Activated CD4-positive, alpha-beta T cell treated with anti-CD3 and anti-CD28 coated beads, Interleukin-2, amount 10 ng/mL, durations not matched to agents 7 days and 5 days (primary cell): ENCODE results near the gene TCTN1. TPM values are rescaled to one million over a fixed set of nuclear protein-coding genes. Genes with fewer than 3 reads are reported as not detected.

Experiments used
- CTCF ChIA-PET: fragments of 350-600 bp; sonication (Branson Sonifier 250); formaldehyde crosslinking; loops from one replicate; lab custom pipeline; 2021; ENCODE audit warnings: antibody characterized with exemption; lab: Charles Lee
- POLR2A ChIA-PET: fragments of 350-600 bp; sonication (Branson Sonifier 250); formaldehyde crosslinking; loops from one replicate; lab custom pipeline; 2021; ENCODE audit warnings: antibody characterized with exemption; lab: Charles Lee
- DNase-seq: peaks from one replicate; pipeline ENCODE4 v3.0.0-alpha.2; 2020
- H3K27ac Mint-ChIP-seq: one replicate; pipeline ENCODE4 v1.8.0; 2021; ENCODE audit warnings: mild to moderate bottlenecking, moderate library complexity, mixed read lengths
- H3K27me3 Mint-ChIP-seq: one replicate; pipeline ENCODE4 v1.8.0; 2021; ENCODE audit warnings: mixed read lengths
- H3K36me3 Mint-ChIP-seq: one replicate; pipeline ENCODE4 v1.8.0; 2021; ENCODE audit warnings: low read depth, mixed read lengths
- H3K4me1 Mint-ChIP-seq: one replicate; pipeline ENCODE4 v1.8.0; 2021; ENCODE audit warnings: mixed read lengths
- H3K4me3 Mint-ChIP-seq: one replicate; pipeline ENCODE4 v1.8.0; 2021; ENCODE audit warnings: mild to moderate bottlenecking, moderate library complexity, mixed read lengths
- H3K9me3 Mint-ChIP-seq: one replicate; pipeline ENCODE4 v1.8.0; 2021; ENCODE audit warnings: mixed read lengths
- total RNA-seq, 2 experiments: library from RNA; stranded (reverse); gene quantifications; one replicate each; pipeline ENCODE4 v1.2.3, GENCODE V29; 2021

TCTN1 gene
- total RNA-seq, 2 experiments from 2014 or later: 4.3 to 5.2 TPM

DNA sequence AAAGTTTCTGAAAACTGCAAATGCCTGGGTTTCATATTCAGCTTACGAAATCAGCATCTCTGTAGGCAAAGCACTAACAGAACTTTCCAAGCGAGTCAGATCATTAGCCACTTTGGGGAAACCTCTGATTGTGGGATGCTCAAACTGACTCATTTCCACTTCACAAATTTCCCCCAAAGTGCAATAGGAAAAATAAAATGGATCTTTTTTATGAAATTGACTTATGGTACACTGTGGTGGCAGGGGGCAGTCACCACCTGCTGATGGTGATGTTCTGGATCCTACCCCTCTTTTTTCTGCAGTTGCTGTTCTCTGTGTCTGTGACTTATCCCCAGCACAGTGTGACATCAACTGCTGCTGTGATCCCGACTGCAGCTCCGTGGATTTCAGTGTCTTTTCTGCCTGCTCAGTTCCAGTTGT lies 5.6 kb downstream of the TCTN1 start:
- Mint-ChIP-seq H3K4me3 (no peak overlapping the region), H3K27ac (no peak overlapping the region)

DNA sequence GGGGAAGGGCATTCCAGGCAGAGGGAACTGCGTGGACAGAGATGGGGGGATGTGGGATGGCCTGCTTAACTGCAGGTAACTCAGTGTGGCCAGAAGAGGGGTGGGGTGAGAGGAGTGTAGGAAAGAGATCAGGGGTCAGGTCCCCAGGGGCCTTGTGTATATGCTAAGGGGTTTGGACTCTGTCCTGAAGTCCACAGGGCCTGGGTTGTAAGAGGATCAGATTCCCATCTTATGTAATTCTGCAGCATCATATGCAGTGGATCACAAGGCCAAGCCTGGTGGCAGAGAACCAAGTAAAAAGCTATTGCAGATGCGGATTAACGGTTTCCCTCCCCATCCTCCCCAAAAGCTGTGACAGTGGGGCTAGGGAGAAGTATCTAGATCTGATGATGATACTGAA lies 8.7 kb downstream of the TCTN1 start:
- DNase-seq: no peak
- Mint-ChIP-seq H3K4me1 (peaks cover 13% of the 10 kb centered on the region), H3K27ac (no peak overlapping the region), H3K36me3 (no peaks in the 10 kb centered on the region), H3K4me3 (no peak overlapping the region), H3K27me3 (no peaks in the 10 kb centered on the region), H3K9me3 (no peaks in the 10 kb centered on the region)
- CTCF ChIA-PET: no interaction called here
- POLR2A ChIA-PET: no interaction called here

More for the DNA sequence above, 5.6 kb downstream of the TCTN1 start:
- Mint-ChIP-seq H3K9me3 (no peaks in the 10 kb centered on the region), H3K27me3 (no peaks in the 10 kb centered on the region), H3K4me1 (peaks cover 8% of the 10 kb centered on the region), H3K36me3 (no peaks in the 10 kb centered on the region)
- DNase-seq: peak; percentile 14
- ChIA-PET POLR2A (no interaction called here), CTCF (interaction anchor here (0.7 kb wide), 1 partner anchor 14 kb away, joined by 3 read pairs; no protein-coding TSS in a partner anchor)

DNA sequence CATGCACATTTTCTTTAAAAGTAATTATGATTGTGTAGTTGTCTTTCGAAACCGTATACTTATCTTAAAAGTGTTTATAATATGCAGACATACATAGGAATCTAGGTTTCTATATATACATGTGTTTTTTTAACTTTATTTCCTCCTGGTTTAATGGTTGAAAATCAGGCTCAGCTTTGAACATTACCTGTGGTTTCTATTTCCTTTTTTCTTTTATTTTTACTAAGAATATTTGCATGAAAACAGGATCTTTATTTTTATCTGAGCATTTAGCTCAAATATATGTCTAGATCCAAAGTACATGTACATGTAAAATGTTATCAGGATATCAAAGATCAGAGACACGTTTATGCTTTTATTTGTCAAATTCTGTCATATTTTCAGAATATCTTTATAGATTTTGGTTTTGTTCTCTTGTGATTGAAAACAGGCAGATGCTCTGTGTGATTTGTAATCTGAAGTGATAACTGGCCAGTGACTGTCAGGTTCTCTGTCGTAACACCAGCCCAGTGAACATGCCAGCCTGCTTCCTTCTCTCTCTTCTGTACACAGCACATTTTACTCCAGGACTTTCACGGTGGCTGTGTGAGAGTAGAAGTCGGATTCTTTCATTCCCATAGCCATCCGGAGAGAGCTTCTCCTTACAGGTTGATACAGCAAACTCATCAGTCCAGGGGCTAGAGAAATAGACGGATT lies 13.7 kb downstream of the TCTN1 start:
- H3K4me3 Mint-ChIP-seq: no peak overlapping the region
- peak overlapping the region; percentile 52 for H3K27ac Mint-ChIP-seq
- H3K36me3 Mint-ChIP-seq: no peaks in the 10 kb centered on the region
- CTCF ChIA-PET: no interaction called here
- no peak for DNase-seq
- no peaks in the 10 kb centered on the region for H3K27me3 Mint-ChIP-seq
- POLR2A ChIA-PET: no interaction called here
- H3K4me1 Mint-ChIP-seq: peaks cover 10% of the 10 kb centered on the region
- H3K9me3 Mint-ChIP-seq: no peaks in the 10 kb centered on the region

- Mint-ChIP-seq H3K4me3 (no peak overlapping the region), H3K4me1 (peaks cover 21% of the 10 kb centered on the region), H3K36me3 (no peaks in the 10 kb centered on the region), H3K9me3 (no peaks in the 10 kb centered on the region), H3K27ac (no peak overlapping the region), H3K27me3 (no peaks in the 10 kb centered on the region)
- POLR2A ChIA-PET: no interaction called here
- CTCF ChIA-PET: interaction anchor here (1.2 kb wide), 3 partner anchors 9 to 112 kb away, joined by 3 to 4 read pairs (median 3); partner anchors contain the start of gene TCTN1
- no peak for DNase-seq
Measured at GRCh38 chr12:110635055-110635454, 21.1 kb downstream of the TCTN1 start.

GRCh38 chr12:110636516-110636915 lies 22.6 kb downstream of the TCTN1 start:
- ChIA-PET POLR2A (no interaction called here), CTCF (no interaction called here)
- no peaks in the 10 kb centered on the region for H3K36me3 Mint-ChIP-seq
- DNase-seq: no peak
- H3K27me3 Mint-ChIP-seq: no peaks in the 10 kb centered on the region
- peaks cover 21% of the 10 kb centered on the region for H3K4me1 Mint-ChIP-seq
- no peak overlapping the region for H3K27ac Mint-ChIP-seq
- no peaks in the 10 kb centered on the region for H3K9me3 Mint-ChIP-seq
- no peak overlapping the region for H3K4me3 Mint-ChIP-seq

- Mint-ChIP-seq H3K27me3 (no peaks in the 10 kb centered on the region), H3K4me3 (no peak overlapping the region), H3K4me1 (peaks cover 21% of the 10 kb centered on the region), H3K9me3 (no peaks in the 10 kb centered on the region), H3K27ac (no peak overlapping the region), H3K36me3 (no peaks in the 10 kb centered on the region)
- POLR2A ChIA-PET: no interaction called here
- CTCF ChIA-PET: interaction anchor here (0.6 to 1.9 kb wide), 5 partner anchors 18 to 1580 kb away, joined by 3 to 7 read pairs (median 3); partner anchors contain the start of gene ARPC3
- no peak for DNase-seq
Measured at GRCh38 chr12:110637869-110638441, 24.0 kb downstream of the TCTN1 start.

GRCh38 chr12:110638796-110639195 lies 24.9 kb downstream of the TCTN1 start:
- CTCF ChIA-PET: interaction anchor here (0.8 to 1.9 kb wide), 4 partner anchors 17 to 559 kb away, joined by 3 to 7 read pairs (median 4); partner anchors contain the start of gene ARPC3
- no peak for DNase-seq
- Mint-ChIP-seq H3K4me1 (peaks cover 18% of the 10 kb centered on the region), H3K36me3 (no peaks in the 10 kb centered on the region), H3K9me3 (no peaks in the 10 kb centered on the region), H3K4me3 (no peak overlapping the region), H3K27ac (no peak overlapping the region), H3K27me3 (no peaks in the 10 kb centered on the region)
- POLR2A ChIA-PET: no interaction called here

- no peaks in the 10 kb centered on the region for H3K9me3 Mint-ChIP-seq
- H3K27ac Mint-ChIP-seq: no peak overlapping the region
- POLR2A ChIA-PET: no interaction called here
- H3K4me1 Mint-ChIP-seq: peaks cover 17% of the 10 kb centered on the region
- no peaks in the 10 kb centered on the region for H3K36me3 Mint-ChIP-seq
- no peaks in the 10 kb centered on the region for H3K27me3 Mint-ChIP-seq
- H3K4me3 Mint-ChIP-seq: no peak overlapping the region
- CTCF ChIA-PET: interaction anchor here (0.6 to 1.9 kb wide), 3 partner anchors 16 to 560 kb away, joined by 4 to 7 read pairs (median 4); no protein-coding TSS in a partner anchor
- no peak for DNase-seq
Measured at GRCh38 chr12:110639336-110640141, 25.6 kb downstream of the TCTN1 start.

- POLR2A ChIA-PET: no interaction called here
Measured at GRCh38 chr12:110640275-110641025, 26.5 kb downstream of the TCTN1 start.

GRCh38 chr12:110641521-110641920 lies 27.6 kb downstream of the TCTN1 start:
- Mint-ChIP-seq H3K4me1 (peaks cover 12% of the 10 kb centered on the region), H3K36me3 (peaks cover 2% of the 10 kb centered on the region), H3K9me3 (no peaks in the 10 kb centered on the region), H3K27ac (no peak overlapping the region), H3K27me3 (no peaks in the 10 kb centered on the region), H3K4me3 (no peak overlapping the region)
- ChIA-PET CTCF (interaction anchor here (0.5 to 1.4 kb wide), 2 partner anchors 24 to 172 kb away, joined by 3 to 7 read pairs; partner anchors contain the start of gene FAM216A), POLR2A (no interaction called here)
- no peak for DNase-seq

More at GRCh38 chr12:110640275-110641025, 26.5 kb downstream of the TCTN1 start:
- no peaks in the 10 kb centered on the region for H3K9me3 Mint-ChIP-seq
- H3K4me1 Mint-ChIP-seq: peaks cover 14% of the 10 kb centered on the region
- CTCF ChIA-PET: interaction anchor here (0.5 to 0.9 kb wide), 3 partner anchors 99 to 210 kb away, joined by 3 to 5 read pairs (median 4); no protein-coding TSS in a partner anchor
- no peak overlapping the region for H3K4me3 Mint-ChIP-seq
- DNase-seq: no peak
- no peak overlapping the region for H3K27ac Mint-ChIP-seq
- H3K36me3 Mint-ChIP-seq: no peaks in the 10 kb centered on the region
- H3K27me3 Mint-ChIP-seq: no peaks in the 10 kb centered on the region

DNA sequence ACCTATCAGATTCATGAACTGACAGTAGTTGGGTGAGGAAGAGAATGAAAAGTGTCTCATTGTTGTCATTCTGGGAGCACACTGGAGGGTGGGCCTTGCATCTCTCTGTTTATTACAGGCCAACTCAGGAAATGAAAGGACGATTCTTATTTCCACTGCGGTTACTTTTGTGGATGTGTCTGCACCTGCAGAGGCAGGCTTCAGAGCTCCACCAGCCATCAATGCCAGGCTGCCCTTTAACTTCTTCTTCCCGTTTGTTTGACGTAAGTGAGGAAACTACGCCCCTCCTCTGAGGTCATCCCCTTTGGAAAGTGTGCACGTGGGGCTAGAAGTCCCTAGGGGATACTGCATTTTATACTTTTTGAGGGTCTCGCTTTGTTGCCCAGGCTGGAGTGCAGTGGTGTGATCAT lies 33.7 kb downstream of the TCTN1 start:
- POLR2A ChIA-PET: no interaction called here
- CTCF ChIA-PET: interaction anchor here (0.9 kb wide), 1 partner anchor 109 kb away, joined by 3 read pairs; no protein-coding TSS in a partner anchor
- Mint-ChIP-seq H3K27me3 (no peaks in the 10 kb centered on the region), H3K36me3 (peaks cover 33% of the 10 kb centered on the region), H3K4me1 (peaks cover 28% of the 10 kb centered on the region), H3K4me3 (no peak overlapping the region), H3K27ac (peak overlapping the region; percentile 42), H3K9me3 (no peaks in the 10 kb centered on the region)
- DNase-seq: peak; percentile 36

DNA sequence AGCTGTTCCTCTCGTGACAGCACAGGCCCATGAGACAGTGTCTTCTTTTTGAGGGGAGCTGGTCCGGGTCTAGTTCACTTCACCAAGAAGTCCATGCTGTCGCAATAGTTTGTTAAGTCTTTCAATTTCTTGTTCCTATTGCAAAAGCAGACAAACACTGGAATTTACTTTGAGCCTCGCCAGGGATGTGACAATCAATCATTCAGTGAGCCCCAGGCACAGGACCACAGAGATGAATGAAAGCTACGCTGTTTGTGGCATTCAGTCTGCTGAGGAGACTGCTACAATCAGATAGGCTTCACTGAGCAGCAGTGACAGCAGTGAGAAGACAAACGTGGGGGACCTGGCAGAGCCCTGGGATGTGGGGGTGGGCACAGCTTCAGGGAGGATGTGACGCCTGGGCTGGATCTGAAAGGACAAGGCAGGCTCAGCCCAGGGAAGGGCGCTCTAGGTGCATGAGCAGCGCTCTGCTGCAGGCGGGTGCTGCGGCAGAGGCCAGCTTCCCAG lies 35.5 kb downstream of the TCTN1 start:
- DNase-seq: no peak
- Mint-ChIP-seq H3K4me3 (no peak overlapping the region), H3K27me3 (no peaks in the 10 kb centered on the region), H3K4me1 (peaks cover 25% of the 10 kb centered on the region), H3K9me3 (no peaks in the 10 kb centered on the region), H3K27ac (no peak overlapping the region), H3K36me3 (peaks cover 41% of the 10 kb centered on the region)
- ChIA-PET CTCF (interaction anchor here (0.6 to 1.6 kb wide), 6 partner anchors 9 to 198 kb away, joined by 3 to 5 read pairs (median 3); no protein-coding TSS in a partner anchor), POLR2A (no interaction called here)
